Type B pancreatic cell (in vitro differentiated cells): ENCODE data around the gene DCAF6. TPM values are rescaled to one million over a fixed set of nuclear protein-coding genes. Genes with fewer than 3 reads are reported as not detected.
"Not testable (repeated sequence)": the region's sequence is repeated elsewhere in the genome, so short reads cannot be mapped to it uniquely, and the experiment has no call there.

Source experiments
- DNase-seq: peaks from one replicate; pipeline ENCODE4 v3.0.0; 2021; ENCODE audit warnings: mixed read lengths; ENCODE audit not compliant: unreplicated experiment; ENCODE audit errors: extremely low spot score
- H3K27ac Mint-ChIP-seq: 2 replicates; pipeline ENCODE4 v1.8.0; 2021; ENCODE audit warnings: mild to moderate bottlenecking, mixed read lengths
- H3K27me3 Mint-ChIP-seq: 2 replicates; pipeline ENCODE4 v1.8.0; 2021; ENCODE audit warnings: mixed read lengths
- H3K36me3 Mint-ChIP-seq: 2 replicates; pipeline ENCODE4 v1.8.0; 2021; ENCODE audit warnings: mixed read lengths
- H3K4me1 Mint-ChIP-seq: one replicate; pipeline ENCODE4 v1.8.0; 2021; ENCODE audit warnings: mixed read lengths; ENCODE audit not compliant: unreplicated experiment
- H3K4me3 Mint-ChIP-seq: 2 replicates; pipeline ENCODE4 v1.8.0; 2021; ENCODE audit warnings: mild to moderate bottlenecking, mixed read lengths
- H3K9me3 Mint-ChIP-seq: 2 replicates; pipeline ENCODE4 v1.8.0; 2021; ENCODE audit warnings: mixed read lengths
- CTCF ChIP-seq: fragments of 200-600 bp; sonication (generic); conservative IDR thresholded peaks from 2 replicates; pipeline ENCODE4 v1.5.0; 2021; ENCODE audit warnings: antibody characterized with exemption, mild to moderate bottlenecking
- total RNA-seq: library from RNA; stranded (reverse); gene quantifications from 2 replicates; pipeline ENCODE4 v1.2.1, GENCODE V29; 2021; ENCODE audit warnings: low replicate concordance

Gene DCAF6
- total RNA-seq, 1 donor from 2014 or later: 27.2 TPM

DNA sequence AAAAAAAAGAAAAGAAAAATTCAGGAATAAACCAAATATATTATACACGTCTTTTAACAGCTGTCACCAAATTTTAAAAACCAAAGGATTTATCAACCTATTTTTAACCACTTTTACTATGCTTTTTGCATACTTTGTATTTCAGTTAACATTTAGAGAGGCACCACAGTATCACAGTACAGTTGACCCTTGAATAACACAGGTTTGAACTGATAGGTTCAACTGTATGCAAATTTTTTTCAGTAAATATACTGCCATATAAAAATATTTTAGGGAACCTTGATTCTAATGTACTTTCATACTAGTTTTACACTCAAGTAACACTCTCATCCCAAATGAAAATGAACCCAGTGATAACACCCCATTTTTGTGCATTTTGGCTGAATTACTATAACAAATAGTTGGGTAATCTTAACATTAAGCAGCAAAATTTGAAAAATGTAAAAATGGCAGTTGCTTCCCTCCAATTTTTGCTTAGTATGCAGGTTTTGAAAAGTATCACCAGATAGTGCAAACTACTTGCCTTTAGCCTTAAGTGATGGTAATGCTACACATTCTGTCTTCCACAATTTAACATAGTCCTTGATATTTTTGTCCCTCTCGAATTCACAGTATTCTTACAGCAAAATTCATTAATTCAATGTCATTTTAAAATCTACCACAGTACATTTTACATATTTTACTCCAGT, 11.8 kb upstream of the DCAF6 start:
- no peak for DNase-seq
- no peaks in the 10 kb centered on the region for H3K9me3 Mint-ChIP-seq
- peaks cover 16% of the 10 kb centered on the region for H3K4me1 Mint-ChIP-seq
- H3K4me3 Mint-ChIP-seq: no peak overlapping the region
- no peaks in the 10 kb centered on the region for H3K27me3 Mint-ChIP-seq
- no peak for TF ChIP-seq CTCF
- H3K27ac Mint-ChIP-seq: no peak overlapping the region
- peaks cover 8% of the 10 kb centered on the region for H3K36me3 Mint-ChIP-seq

DNA sequence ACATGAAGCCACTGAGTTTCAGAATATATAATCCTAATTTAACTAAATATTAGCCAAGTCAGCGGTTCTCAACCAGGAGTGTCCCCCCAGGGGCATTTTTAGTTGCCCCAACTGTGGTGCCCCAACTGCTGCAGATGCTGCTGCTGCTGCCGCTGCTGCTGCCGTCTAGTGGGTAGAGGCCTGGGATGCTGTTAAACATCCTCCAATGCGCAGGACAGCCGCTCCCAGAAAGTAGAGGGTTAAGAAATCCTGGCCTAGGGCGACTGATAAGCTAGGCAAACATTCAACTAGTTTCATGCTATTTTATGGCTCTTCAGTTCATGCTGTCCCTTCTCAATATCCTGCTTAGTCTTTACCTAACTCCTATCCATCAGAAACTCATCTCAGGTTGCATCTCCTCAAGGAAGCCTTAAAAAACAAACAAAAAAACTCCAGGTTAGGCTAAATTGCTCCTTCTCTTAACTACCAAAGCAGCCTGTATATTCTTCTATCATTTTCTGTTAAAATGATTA, 9.9 kb upstream of the DCAF6 start:
- DNase-seq: no peak
- peaks cover 8% of the 10 kb centered on the region for H3K36me3 Mint-ChIP-seq
- H3K9me3 Mint-ChIP-seq: no peaks in the 10 kb centered on the region
- H3K4me3 Mint-ChIP-seq: peak overlapping the region; percentile 23
- peaks cover 18% of the 10 kb centered on the region for H3K4me1 Mint-ChIP-seq
- no peaks in the 10 kb centered on the region for H3K27me3 Mint-ChIP-seq
- no peak for TF ChIP-seq CTCF
- H3K27ac Mint-ChIP-seq: peak overlapping the region; percentile 29

DNA sequence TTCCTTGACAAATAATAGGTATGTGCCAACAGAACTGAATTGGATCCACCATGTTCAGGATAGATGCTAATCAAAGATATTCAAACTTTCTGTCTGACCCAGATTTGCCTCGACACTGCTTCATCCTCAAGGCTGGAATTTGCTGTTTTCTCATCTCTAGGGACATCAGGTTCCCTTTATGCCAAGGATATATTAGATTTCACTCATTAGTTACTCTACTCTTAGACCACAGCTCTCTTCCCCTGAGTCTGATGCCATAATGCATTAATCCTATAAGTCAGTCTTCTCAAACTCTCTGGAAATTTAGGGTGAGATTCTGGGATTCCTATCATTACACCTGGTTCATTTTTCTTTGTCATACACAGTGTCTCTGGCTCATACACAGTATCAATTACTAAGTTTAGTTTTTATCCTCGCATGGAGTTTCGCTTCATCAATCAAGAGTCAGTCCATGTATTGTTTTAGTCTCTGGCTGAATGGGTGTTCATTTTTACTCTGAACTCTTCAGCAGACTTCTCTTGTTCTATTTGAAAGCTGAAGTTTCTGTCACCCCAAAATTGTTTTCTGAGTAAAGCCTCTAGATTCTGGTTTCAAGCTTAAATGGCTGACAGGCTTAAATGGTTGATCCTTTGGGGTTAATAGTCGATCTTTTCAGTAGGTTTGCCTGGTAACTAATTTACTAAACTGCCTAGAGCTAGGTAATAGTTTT, 9.3 kb upstream of the DCAF6 start:
- Mint-ChIP-seq H3K27ac (peak overlapping the region; percentile 29), H3K36me3 (peaks cover 8% of the 10 kb centered on the region), H3K27me3 (no peaks in the 10 kb centered on the region), H3K4me1 (peaks cover 18% of the 10 kb centered on the region), H3K9me3 (no peaks in the 10 kb centered on the region), H3K4me3 (peak overlapping the region; percentile 23)
- no peak for TF ChIP-seq CTCF
- DNase-seq: no peak

- no peak overlapping the region for H3K4me3 Mint-ChIP-seq
- DNase-seq: no peak
- H3K4me1 Mint-ChIP-seq: peaks cover 18% of the 10 kb centered on the region
- H3K27ac Mint-ChIP-seq: no peak overlapping the region
- TF ChIP-seq CTCF: no peak
- no peaks in the 10 kb centered on the region for H3K36me3 Mint-ChIP-seq
- H3K9me3 Mint-ChIP-seq: no peaks in the 10 kb centered on the region
- no peaks in the 10 kb centered on the region for H3K27me3 Mint-ChIP-seq
Observed at GRCh38 chr1:167928457-167928852, 8.0 kb upstream of the DCAF6 start.

- H3K9me3 Mint-ChIP-seq, H3K27me3 Mint-ChIP-seq, H3K4me3 Mint-ChIP-seq, DNase-seq, H3K36me3 Mint-ChIP-seq, H3K27ac Mint-ChIP-seq: not testable (repeated sequence)
- H3K4me1 Mint-ChIP-seq: peaks cover 18% of the 10 kb centered on the region
Observed at GRCh38 chr1:167928919-167929318, 7.6 kb upstream of the DCAF6 start.

- Mint-ChIP-seq H3K27me3 (no peaks in the 10 kb centered on the region), H3K27ac (no peak overlapping the region), H3K4me1 (peaks cover 24% of the 10 kb centered on the region), H3K4me3 (peak overlapping the region; percentile 25), H3K9me3 (no peaks in the 10 kb centered on the region), H3K36me3 (no peaks in the 10 kb centered on the region)
- TF ChIP-seq CTCF: no peak
- no peak for DNase-seq
Observed at GRCh38 chr1:167929725-167930124, 6.8 kb upstream of the DCAF6 start.
